DMS153 (cell line): ENCODE measurements around the gene CLEC2D.
"Not testable (repeated sequence)": the region's sequence is repeated elsewhere in the genome, so short reads cannot be mapped to it uniquely, and the experiment has no call there.

Source experiments
- DNase-seq: peaks from one replicate; lab custom pipeline; 2025; lab: John Stamatoyannopoulos, UW

The CLEC2D gene, protein sequence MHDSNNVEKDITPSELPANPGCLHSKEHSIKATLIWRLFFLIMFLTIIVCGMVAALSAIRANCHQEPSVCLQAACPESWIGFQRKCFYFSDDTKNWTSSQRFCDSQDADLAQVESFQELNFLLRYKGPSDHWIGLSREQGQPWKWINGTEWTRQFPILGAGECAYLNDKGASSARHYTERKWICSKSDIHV

DNA sequence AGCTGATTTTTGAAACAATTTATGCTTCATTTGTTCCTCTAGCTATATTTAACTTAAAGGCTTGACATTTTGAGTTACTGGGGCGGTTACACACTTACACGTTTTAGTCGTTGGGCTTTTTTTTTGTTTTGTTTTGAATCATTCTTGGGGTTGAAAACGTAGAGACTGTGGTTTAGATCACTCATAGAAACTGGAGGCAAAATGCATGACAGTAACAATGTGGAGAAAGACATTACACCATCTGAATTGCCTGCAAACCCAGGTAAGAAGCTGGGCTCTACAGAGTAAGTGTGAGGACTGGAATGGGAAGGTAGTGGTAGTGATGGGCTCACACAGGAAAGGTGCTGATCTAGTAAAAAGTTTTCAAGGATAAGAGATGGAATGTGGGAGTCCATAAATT is at the start of gene CLEC2D:
Gene CLEC2D (plus strand): TSS at position 180 of the 400 bp plus-strand sequence. CDS start 22 bp downstream, at position 202.
- no peak for DNase-seq

DNA sequence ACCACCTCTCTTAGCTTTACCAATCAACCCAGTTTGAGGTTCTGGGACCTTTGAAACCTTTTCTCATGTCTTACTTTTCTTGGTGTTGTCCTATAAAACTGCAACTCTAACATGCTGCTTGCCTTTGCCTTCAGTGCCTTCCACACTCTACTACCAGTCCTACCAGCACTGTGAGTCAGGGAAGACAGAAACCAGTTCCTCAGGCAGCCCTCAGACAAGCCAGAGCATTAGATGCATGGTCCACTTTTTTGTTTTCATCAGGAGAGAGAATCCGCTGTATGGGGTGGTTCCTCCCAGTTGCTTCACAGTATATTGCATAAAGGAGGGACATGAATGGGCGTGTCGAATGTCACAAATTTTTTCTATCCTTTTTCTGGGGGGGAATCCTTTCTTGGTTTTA is 44.5 kb upstream of the CLEC2D start:
- no peak for DNase-seq

- no peak for DNase-seq
Measured at GRCh38 chr12:9626291-9626690, 43.2 kb upstream of the CLEC2D start.

DNA sequence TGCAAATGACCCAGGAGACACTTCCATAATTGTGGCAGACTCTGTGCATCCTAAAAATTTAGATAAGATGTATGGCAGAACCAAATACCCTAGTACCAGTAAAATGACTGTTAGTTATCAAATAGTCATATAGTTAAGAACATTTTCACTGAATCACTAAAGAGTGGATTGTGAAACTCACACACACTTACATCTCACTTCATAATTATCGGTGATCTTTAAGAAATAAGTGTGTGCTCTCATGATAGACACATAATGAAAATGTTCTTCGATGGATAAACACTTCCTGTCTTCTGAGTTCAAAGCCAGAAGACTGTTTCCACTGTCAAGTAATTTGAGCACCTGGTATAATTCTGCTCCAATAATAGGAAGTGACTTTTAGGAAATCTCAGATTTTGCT is 42.7 kb upstream of the CLEC2D start:
- DNase-seq = no peak

DNA sequence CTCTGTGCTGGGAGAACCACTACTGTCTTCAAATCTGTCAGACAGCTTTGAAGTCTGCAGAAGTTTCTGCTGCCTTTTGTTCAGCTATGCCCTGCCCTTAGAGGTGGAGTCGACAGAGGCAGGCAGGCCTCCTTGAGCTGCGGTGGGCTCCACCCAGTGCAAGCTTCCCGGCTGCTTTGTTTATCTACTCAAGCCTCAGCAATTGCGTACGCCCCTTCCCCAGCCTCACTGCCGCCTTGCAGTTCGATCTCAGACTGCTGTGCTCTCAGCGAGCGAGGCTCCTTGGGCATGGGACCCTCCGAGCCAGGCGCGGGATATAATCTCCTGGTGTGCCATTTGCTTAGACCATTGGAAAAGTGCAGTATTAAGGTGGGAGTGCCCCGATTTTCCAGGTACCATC is 36.7 kb upstream of the CLEC2D start:
- DNase-seq = no peak

- peak; percentile 8 for DNase-seq
Measured at GRCh38 chr12:9634177-9634803, 35.2 kb upstream of the CLEC2D start.

- no peak for DNase-seq
Measured at GRCh38 chr12:9634969-9635754, 34.4 kb upstream of the CLEC2D start.

DNA sequence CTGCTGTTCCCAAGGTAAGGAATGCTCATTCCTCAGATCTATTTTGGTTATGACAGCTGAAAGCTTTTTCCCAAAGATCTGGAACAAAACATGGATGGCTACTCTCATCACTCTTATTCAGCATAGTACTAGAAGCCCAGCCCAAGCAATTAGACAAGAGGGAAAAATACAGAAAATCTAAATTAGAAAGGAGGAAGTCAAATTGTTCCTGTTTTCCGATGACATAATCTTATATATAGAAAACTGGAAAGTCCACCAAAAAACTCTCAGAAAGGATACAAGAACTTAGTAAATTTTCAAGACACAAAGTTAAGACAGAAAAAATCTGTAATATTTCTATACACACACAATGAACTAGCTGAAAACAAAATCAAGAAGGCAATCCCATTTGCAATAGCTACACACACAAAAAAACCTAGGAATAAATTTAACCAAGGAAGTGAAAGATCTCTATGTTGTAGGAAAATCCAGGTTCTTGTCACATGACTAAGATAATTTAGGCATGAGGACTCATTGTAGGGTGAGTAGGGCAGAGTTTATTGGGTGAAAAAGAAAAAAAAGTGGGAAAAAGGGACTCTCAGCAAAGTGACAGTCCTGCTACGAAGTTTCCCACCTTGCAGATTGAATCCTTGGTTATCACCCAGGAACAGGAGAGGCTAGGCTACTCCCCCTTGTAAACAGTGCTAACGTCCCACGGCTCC is 33.2 kb upstream of the CLEC2D start:
- DNase-seq = no peak

DNA sequence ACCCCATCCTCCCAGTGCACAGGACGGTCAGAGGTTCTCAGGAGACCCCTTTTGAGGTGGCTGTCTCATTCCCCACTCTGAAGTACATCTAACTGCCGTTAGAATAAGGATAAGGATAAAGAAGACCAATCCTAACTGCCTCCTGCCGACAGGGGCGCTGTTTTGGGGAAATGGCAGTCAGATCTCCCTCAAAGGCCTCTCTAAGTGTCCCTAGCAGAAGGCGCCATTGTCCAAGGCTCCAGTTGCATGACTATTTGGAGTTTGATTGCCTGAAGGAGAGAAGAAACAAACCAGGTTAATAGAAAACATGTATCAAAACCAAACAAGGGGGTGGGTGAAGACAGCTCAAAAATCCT is 32.7 kb upstream of the CLEC2D start:
- no peak for DNase-seq

GRCh38 chr12:9640024-9640423 is 29.5 kb upstream of the CLEC2D start:
- no peak for DNase-seq

GRCh38 chr12:9642606-9643265 is 26.8 kb upstream of the CLEC2D start:
- no peak for DNase-seq

DNA sequence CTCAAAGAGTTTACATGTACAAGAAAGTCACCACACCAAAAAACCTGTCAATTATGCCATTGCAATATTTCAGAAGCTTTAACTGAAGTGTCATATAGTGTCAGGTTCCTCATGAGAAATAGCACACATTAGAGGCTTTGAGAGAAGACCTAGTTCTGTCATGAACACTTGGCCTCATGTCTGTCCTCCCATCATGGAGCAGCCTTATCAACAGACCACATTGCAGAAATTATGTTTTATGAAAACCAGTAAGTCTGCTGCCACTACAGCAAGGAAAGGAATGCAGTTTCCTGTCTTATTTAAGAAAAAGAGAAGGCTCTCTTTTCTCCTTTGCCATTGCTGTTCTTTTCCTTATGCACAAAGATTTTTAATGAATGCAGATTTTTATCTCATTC is 26.2 kb upstream of the CLEC2D start:
- DNase-seq = no peak

DNA sequence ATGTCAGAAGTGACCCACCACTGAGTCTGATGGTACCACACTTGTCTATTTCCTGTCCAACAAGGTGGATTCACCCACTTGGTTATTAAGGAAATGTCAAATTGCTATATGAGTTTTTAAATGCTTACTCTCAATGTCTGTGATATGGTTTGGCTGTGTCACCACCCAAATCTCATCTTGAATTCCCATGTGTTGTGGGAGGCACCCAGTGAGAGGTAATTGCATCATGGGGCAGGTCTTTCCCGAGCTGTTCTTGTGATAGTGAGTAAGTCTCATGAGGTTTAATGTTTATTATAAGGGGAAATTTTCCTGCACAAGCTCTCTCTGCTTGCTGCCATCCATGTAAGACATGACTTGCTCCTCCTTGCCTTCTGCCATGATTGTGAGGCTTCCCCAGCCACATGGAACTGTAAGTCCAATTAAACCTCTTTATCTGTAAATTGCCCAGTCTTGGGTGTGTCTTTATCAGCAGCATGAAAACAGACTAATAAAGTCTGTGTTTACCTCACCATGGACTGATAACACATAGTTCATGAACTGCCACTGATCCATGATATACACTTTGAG is 24.4 kb upstream of the CLEC2D start:
- DNase-seq = not testable (repeated sequence)

DNA sequence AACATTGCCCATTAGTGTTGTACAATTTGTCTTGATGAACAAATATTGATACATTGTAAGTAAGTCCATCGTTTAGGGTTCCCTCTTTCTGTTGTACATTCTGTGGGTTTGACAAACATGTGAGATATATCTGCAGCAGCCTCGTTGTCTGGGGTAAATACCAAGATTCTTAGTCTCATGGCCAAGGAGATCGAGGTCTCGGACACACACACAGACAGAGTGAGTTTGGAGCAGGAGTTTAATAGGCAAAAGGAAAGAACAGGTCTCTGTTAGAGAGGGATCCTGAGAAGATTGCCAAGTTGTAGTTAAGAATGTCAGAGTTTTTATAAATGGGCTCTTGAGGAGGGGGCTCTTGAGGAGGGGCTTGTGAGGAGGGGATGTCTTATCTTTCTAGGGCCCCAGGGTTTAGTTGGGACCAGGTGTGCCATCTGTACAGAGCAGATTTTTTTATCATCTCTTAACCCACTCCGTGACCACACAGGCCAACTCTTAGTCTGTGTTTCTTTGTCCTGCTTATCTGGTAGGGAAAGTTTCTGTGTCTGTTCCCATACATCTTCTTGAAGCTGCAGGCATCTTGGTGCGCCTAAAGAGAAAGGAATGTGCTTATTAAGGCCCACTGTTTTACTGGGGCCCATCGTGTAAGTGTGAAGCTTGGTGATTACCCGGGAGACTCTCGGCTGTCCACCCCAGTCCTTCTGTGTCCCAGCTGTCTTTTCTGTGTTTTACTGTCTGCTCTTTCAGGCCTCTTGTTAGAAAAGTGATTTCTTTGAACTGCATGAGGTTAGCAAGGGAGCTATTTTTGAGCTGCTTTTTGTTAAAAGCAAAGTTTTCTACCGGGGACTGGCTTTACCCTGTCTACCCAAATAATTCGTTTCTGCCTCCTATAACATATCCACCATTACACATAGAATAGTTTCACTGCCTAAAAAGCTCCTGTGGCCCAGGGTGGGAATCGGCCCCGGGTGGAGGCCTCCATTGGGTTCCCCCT is 22.4 kb upstream of the CLEC2D start:
- no peak for DNase-seq

- peak; percentile 63 for DNase-seq
Measured at GRCh38 chr12:9647825-9648700, 21.4 kb upstream of the CLEC2D start.

- no peak for DNase-seq
Measured at GRCh38 chr12:9648701-9649531, 20.6 kb upstream of the CLEC2D start.

DNA sequence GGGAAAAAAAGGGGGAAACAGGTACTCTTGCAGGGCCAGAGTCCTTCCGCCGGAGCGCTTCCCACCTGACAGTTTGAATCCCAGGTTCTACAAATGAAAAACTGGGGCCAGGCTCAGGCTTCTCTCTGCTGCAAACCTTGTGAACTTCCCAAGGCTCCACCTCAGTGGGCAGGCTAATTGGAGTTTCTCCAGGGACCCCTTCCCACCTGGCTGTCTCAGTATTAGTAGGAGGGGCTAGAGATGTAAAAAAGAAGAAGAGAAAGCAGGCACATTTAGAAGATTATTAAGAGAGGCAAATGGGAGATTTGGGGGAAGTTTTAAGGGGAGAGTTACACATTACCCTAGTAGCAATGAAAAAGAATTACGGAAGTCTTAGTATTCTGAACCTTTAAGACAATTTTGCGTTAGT is 20.0 kb upstream of the CLEC2D start:
- DNase-seq = no peak

DNA sequence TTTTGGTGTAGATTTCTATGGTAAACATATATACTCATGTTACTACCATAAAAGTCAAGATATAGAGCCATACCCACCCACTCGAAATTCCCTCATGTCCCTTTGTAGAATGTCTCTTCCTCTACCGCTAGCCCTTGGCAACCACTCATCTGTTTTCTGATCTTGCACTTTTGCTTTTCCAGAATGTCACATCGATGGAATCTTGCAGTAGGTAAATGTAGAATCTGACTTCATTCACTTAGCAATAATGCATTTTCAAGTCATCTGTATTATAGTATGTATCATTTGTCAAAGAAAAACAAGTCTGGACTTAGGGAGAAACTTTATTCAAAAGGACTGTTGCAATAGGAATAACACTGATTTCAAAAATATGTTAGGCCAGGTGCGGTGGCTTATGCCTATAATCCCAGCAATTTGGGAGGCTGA is 19.3 kb upstream of the CLEC2D start:
- no peak for DNase-seq

GRCh38 chr12:9651265-9651729 is 18.2 kb upstream of the CLEC2D start:
- no peak for DNase-seq
